Small intestine (tissue), 7 donors: ENCODE data around the gene PIP4P1. TPM values are rescaled to one million over a fixed set of nuclear protein-coding genes. Genes with fewer than 3 reads are reported as not detected.

Experiments
- DNase-seq, 2 donors: peaks; one replicate each; pipeline versions ENCODE4 v3.0.0 to v3.0.0-alpha.2; 2013
- FAIRE-seq: peaks from 2 replicates; lab custom pipeline; 2012; peaks lifted over from hg19 to GRCh38; lab: Jason Lieb, UNC
- H3K27ac ChIP-seq, 3 donors: one replicate each; pipeline ENCODE4 v1.5.1; 2013; ENCODE audit warnings: low read length in 2 of 3, mild to moderate bottlenecking in 2 of 3, control low read depth in 1 of 3, inconsistent platforms in 1 of 3, low read depth in 1 of 3, moderate library complexity in 1 of 3
- H3K27me3 ChIP-seq, 3 donors: one replicate each; pipeline ENCODE4 v1.6.1; 2013; ENCODE audit warnings: low read length in 3 of 3, inconsistent platforms in 1 of 3; ENCODE audit not compliant: control insufficient read depth in 3 of 3, insufficient read depth in 3 of 3
- H3K36me3 ChIP-seq, 3 donors: one replicate each; pipeline ENCODE4 v1.6.1; 2013; ENCODE audit warnings: low read length in 3 of 3, inconsistent platforms in 1 of 3, low read depth in 1 of 3, mild to moderate bottlenecking in 1 of 3, moderate library complexity in 1 of 3; ENCODE audit not compliant: control insufficient read depth in 3 of 3, insufficient read depth in 2 of 3
- H3K4me1 ChIP-seq, 3 donors: one replicate each; pipeline ENCODE4 v1.6.1; 2013; ENCODE audit warnings: low read length in 2 of 3, inconsistent platforms in 1 of 3, low read depth in 1 of 3, mild to moderate bottlenecking in 1 of 3, moderate library complexity in 1 of 3; ENCODE audit not compliant: control insufficient read depth in 3 of 3, insufficient read depth in 2 of 3
- H3K4me3 ChIP-seq, 3 donors: one replicate each; pipeline ENCODE4 v1.5.1; 2013; ENCODE audit warnings: low read length in 3 of 3, control low read depth in 1 of 3, inconsistent platforms in 1 of 3, low read depth in 1 of 3, mild to moderate bottlenecking in 1 of 3, moderate library complexity in 1 of 3
- H3K9me3 ChIP-seq, 2 donors: one replicate each; pipeline ENCODE4 v1.6.1; 2013; ENCODE audit warnings: low read depth in 1 of 2, low read length in 1 of 2; ENCODE audit not compliant: control insufficient read depth in 2 of 2, insufficient read depth in 1 of 2
- WGBS, 3 donors: extraction: QIAGEN DNeasy Blood & Tissue Kit; methylation state at CpG; one replicate each; pipeline ENCODE4 v1.1.7; 2013; 5-methylcytosine and 5-hydroxymethylcytosine counted together
- polyA plus RNA-seq, 4 donors: library from polyadenylated mRNA; stranded (reverse) in 3 of 4; unstranded in 1 of 4; fragments of 200-250 nt in 3 of 4; fragments of 120-200 nt in 1 of 4; gene quantifications; one replicate each; pipeline versions ENCODE4 v1.2.1 to v1.2.3, GENCODE V29; 2013
- donor health status: healthy with polysubstance abuse.
- donor health status: control.
- donor health status: control.
- donor health status: Bipolar disorder and iron deficiency.
- donor health status: healthy.

PIP4P1 gene
- polyA plus RNA-seq, 4 donors, result 37.6 to 55.1 (median 49.2) TPM

DNA sequence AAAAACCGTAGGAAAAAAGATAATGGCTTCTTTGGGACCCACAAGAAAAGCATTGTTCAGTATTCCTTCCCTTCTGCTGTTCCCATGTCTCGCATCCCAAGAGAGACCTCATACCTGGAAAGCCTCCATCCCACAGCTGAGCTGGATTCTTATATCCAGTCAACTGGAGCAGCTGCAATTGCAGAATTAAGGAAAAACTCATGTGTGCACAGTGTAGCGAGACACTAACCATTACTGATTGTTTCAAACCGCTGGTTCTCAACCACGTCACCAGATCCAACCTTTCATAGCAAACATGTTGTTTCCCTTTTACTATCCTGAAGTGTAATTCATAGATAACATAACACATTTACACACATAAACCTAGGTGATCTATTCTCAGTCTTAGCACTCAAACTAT is 38.6 kb upstream of the PIP4P1 start:
- FAIRE-seq, result no peak

DNA sequence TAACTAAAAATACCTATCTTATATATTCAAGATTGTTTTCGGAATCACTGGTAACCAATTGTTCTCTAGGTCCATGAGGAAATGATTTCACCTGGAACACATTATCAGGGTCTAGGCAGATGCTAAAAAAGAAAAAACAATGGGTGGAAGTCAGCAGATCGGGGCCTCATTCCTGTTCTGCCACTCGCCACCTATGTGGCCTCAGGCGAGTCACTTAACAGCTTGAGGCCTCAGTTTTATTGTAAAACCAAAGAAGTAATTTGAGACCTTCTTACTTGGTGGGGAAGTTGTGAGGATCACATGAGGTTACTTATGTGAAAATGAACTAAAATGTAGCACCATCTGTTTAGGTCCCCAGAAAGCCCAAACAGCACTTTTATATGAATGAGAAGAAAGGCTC is 37.9 kb upstream of the PIP4P1 start:
- Histone ChIP-seq H3K4me3 (no peak overlapping the region), H3K27ac (no peak overlapping the region), H3K4me1 (no peaks in the 10 kb centered on the region), H3K9me3 (no peaks in the 10 kb centered on the region), H3K36me3 (no peaks in the 10 kb centered on the region), H3K27me3 (no peaks in the 10 kb centered on the region)
- DNase-seq (no peak), FAIRE-seq (no peak)
- 68 to 95% (median 90%) methylated on average over 4 of the region's 4 CpGs for WGBS, 3 donors

More for the DNA sequence above, 38.6 kb upstream of the PIP4P1 start:
- H3K9me3 ChIP-seq, result no peaks in the 10 kb centered on the region
- no peak for DNase-seq
- H3K4me3 ChIP-seq, result no peak overlapping the region
- no peaks in the 10 kb centered on the region for H3K27me3 ChIP-seq
- H3K4me1 ChIP-seq, result no peaks in the 10 kb centered on the region
- H3K36me3 ChIP-seq, result no peaks in the 10 kb centered on the region
- WGBS, 3 donors, result 91% methylated on average over 5 of the region's 5 CpGs
- H3K27ac ChIP-seq, result no peak overlapping the region

DNA sequence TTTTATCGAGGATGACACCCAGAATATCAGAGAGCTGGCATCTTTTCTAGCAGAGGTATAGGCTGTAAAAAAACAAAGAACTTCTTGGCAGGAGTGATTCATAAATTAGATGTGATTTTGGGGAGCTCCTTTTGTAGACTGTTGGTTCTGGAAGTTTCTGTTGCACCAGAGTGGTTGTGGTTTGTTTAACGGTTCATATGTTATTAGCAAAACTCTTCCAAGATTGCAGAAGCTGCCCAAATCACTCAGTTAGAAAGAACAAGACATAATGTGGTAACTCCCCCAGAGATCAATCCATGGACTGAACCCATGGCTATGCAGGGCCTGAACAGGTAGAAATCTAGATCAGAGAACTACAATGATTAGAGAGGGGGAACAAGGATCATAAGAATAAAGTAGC is 37.4 kb upstream of the PIP4P1 start:
- 79 to 82% (median 79%) methylated on average over 2 of the region's 2 CpGs for WGBS, 3 donors
- FAIRE-seq (no peak), DNase-seq (no peak)
- no peaks in the 10 kb centered on the region for H3K27me3 ChIP-seq
- H3K27ac ChIP-seq, result no peak overlapping the region
- no peaks in the 10 kb centered on the region for H3K9me3 ChIP-seq
- H3K4me3 ChIP-seq, result no peak overlapping the region
- no peaks in the 10 kb centered on the region for H3K4me1 ChIP-seq
- H3K36me3 ChIP-seq, result no peaks in the 10 kb centered on the region

DNA sequence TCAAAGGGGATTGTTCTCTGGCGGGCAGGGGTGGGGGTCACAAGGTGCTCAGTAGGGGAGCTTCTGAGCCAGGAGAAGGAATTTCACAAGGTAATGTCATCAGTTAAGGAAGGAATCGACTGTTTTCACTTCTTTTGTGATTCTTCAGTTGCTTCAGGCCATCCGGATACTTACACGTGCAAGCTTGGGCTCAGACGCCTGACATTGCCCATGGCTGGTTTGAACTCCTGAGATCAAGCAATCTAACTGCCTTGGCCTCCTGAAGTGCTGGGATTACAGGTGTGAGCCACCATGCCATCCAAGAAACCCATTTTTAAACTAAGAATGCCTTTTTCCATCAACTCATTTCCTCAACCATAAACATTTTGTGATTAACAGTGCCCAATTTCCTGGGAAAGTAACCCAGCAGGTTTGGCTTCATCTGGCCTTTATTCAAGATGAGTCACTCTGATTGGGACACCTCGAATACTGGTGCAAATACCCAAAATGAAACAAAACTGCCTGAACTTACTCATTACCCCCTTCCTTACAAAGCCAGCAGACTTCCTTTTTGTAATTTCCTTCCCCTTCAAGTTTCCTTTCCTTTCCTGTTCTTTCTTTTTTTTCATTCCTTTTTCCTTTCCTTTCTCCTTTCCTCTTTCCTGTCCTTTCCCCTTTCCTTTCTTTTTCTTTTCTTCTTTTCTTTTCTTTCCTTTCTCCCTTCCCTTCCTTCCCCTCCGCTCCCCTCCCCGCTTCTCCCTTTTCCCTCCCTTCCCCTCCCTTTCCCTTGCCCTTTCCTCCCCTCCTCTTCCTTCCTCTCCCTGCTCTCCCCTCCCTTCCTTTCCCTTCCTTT is 33.9 kb upstream of the PIP4P1 start:
- FAIRE-seq (no peak), DNase-seq (no peak)
- no peaks in the 10 kb centered on the region for H3K36me3 ChIP-seq
- H3K9me3 ChIP-seq, result no peaks in the 10 kb centered on the region
- H3K4me1 ChIP-seq, result no peaks in the 10 kb centered on the region
- no peak overlapping the region for H3K4me3 ChIP-seq
- H3K27ac ChIP-seq, result no peak overlapping the region
- 79 to 82% (median 80%) methylated on average over 8 of the region's 8 CpGs for WGBS, 3 donors
- no peaks in the 10 kb centered on the region for H3K27me3 ChIP-seq

DNA sequence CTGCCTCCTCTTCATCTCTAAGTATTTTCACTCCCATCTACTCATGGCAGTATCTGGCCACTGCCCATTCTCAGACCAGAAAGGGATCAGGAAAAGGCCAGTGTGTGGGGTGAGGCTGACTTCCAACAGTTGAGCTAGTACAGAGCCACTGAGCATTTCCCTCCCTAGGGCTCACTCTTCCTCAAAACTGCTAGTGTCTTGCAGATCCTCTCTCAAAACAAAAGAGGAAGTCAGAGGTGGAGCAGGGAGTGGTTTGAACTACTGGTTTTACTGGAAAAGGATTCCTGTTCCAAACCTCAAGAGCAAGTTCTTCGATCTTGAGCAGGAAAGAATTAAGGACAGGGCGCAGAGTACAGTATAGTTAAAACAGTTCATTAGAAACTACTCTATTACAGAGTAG is 32.4 kb upstream of the PIP4P1 start:
- DNase-seq (no peak), FAIRE-seq (no peak)
- no peaks in the 10 kb centered on the region for H3K27me3 ChIP-seq
- H3K36me3 ChIP-seq, result no peaks in the 10 kb centered on the region
- 56 to 73% (median 57%) methylated on average over 2 of the region's 2 CpGs for WGBS, 3 donors
- H3K4me1 ChIP-seq, result no peaks in the 10 kb centered on the region
- H3K9me3 ChIP-seq, result no peaks in the 10 kb centered on the region
- H3K27ac ChIP-seq, result no peak overlapping the region
- no peak overlapping the region for H3K4me3 ChIP-seq

DNA sequence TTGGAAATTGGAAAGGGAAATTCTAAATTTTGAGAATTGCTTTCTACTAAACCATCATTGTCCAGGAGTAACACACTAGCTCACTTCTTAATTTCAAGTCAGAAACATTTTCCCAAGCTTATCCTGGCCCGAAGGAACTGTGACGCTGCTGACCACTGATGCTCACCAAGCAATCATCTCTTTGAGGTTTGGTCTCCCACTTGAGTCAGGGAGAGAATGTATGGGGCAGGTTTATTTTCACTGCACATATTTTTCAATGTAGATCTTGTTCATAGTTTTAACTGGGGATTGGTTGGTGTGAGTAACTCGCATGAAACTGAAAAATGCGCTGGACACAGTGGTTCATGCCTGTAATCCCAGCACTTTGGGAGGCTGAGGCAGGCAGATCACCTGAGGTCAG is 31.3 kb upstream of the PIP4P1 start:
- 95 to 98% (median 96%) methylated on average over 4 of the region's 4 CpGs for WGBS, 3 donors
- no peak overlapping the region for H3K4me3 ChIP-seq
- no peak for DNase-seq
- no peak for FAIRE-seq
- peak overlapping the region in 1 of 3 donors; percentile 40 for H3K27ac ChIP-seq
- no peaks in the 10 kb centered on the region for H3K27me3 ChIP-seq
- no peaks in the 10 kb centered on the region for H3K36me3 ChIP-seq
- H3K4me1 ChIP-seq, result no peaks in the 10 kb centered on the region
- no peaks in the 10 kb centered on the region for H3K9me3 ChIP-seq

DNA sequence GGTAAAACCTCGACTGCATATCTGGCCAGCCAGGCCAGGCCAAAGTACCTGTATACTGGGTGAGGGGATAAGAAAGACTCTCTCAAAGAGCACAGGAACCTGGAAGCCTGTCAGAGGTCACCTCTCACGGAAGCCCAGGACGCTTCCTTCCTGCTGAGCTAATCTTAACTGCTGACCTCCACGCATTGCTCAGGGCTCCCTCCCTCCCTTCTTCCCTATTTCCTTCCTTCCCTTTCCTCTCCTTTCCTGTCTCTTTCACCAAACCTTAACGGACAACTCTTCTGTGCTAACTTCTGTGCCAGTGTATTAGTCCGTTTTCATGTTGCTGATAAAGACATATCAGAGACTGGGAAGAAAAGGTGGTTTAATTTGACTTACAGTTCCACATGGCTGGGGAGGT is 29.3 kb upstream of the PIP4P1 start:
- no peaks in the 10 kb centered on the region for H3K27me3 ChIP-seq
- H3K36me3 ChIP-seq, result no peaks in the 10 kb centered on the region
- WGBS, 3 donors, result 46 to 54% (median 47%) methylated on average over 6 of the region's 6 CpGs
- no peak overlapping the region for H3K27ac ChIP-seq
- H3K4me3 ChIP-seq, result no peak overlapping the region
- FAIRE-seq (no peak), DNase-seq (no peak)
- H3K9me3 ChIP-seq, result no peaks in the 10 kb centered on the region
- H3K4me1 ChIP-seq, result peaks cover 0 to 3% (median 0%) of the 10 kb centered on the region in 3 donors

DNA sequence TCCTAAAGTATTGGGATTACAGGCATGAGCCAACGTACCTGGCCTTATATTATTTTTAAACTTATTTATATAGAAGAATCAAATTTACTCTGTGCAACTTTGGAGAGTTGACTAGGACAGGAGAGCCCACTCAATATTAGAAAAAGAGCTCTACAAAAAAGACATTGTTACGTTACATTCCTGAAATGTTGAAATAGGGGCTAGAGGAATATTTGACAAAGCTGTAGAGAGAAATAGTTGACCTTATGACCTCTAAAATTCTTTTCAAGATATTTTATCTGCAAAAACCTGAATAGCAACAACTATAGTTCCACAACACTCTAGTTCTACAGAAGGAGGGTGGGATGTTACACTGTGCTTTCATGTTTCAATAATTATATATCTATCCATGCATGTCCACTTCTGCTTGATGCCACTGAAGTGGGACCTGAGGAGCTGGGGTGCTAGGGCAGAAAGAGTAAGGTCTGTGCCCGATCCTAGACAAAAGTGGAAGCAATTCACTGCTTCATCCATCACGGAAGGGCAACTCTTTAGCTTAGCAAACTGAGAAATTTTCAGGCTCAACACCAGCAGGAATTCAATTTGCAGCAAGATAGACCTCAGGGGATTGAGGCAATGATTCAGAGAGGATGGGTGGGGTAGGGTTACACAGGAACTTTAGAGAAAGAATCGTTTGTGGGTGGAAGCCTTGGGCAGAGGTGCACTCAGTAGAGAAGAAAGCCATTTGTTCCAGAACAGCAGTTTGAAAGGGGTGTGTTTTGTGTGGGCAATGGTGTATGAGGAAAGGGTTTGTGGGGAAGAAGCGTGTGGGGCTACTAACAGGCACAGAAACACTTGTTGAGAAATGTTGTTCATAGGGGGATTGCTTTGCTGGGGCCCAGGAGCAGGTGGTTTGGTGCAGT is 28.1 kb upstream of the PIP4P1 start:
- DNase-seq (no peak), FAIRE-seq (no peak)
- no peaks in the 10 kb centered on the region for H3K36me3 ChIP-seq
- H3K27ac ChIP-seq, result no peak overlapping the region
- 54 to 66% (median 54%) methylated on average over 6 of the region's 6 CpGs for WGBS, 3 donors
- no peaks in the 10 kb centered on the region for H3K27me3 ChIP-seq
- no peaks in the 10 kb centered on the region for H3K9me3 ChIP-seq
- H3K4me3 ChIP-seq, result no peak overlapping the region
- H3K4me1 ChIP-seq, result peaks cover 0 to 4% (median 0%) of the 10 kb centered on the region in 3 donors
